Muscle of arm (tissue), 12 donors: ENCODE data around the gene GPR176. TPM values are rescaled to one million over a fixed set of nuclear protein-coding genes. Genes with fewer than 3 reads are reported as not detected.

Experiments
- DNase-seq: peaks from one replicate; pipeline ENCODE4 v3.0.0-alpha.2; 2013
- polyA plus RNA-seq, 12 donors: library from polyadenylated mRNA; unstranded; fragments of 120-200 nt; gene quantifications; one replicate each; pipeline ENCODE4 v1.2.1, GENCODE V29; 2013; ENCODE audit not compliant: insufficient read length in 12 of 12

Gene GPR176
- polyA plus RNA-seq, 12 donors = 4.0 to 18.5 (median 5.4) TPM; not detected in 1

DNA sequence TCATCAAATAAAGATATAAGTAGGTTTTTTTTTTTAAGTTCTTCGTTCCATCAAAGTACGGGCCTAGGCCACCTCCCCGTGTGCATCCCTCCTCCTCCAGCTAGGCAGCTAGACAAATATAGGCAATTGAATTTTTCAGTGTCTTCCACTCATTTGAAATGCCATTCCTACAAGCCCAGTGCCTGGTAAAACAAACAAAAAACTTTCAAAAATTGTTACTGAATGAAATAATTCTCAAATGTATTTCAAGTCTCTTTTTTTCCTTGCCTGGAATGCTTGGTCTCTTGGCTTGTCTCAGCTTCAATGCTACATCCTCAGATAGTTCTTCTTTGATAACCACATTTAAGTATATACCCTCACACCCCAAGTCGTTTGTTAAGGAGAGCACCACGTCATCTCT, 17.6 kb upstream of the GPR176 start:
- DNase-seq = no peak

DNA sequence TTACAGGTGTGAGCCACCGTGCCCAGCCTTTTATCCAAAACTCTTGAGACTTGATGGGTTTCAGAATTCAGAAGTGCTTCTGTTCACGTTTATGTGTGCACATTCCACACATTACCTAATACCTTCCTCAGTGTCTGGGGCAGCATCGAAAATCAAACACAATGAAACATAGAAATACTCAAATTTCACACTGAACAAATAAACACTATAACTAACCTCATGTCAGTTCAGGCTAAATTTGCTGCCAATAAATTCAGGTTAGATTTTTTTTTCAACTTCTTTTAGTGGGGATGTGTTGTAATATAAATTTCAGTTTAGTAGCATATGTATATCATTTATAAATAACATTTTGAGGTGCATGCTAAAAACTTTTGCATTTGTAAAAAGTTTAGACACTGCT, 16.6 kb upstream of the GPR176 start:
- no peak for DNase-seq

DNA sequence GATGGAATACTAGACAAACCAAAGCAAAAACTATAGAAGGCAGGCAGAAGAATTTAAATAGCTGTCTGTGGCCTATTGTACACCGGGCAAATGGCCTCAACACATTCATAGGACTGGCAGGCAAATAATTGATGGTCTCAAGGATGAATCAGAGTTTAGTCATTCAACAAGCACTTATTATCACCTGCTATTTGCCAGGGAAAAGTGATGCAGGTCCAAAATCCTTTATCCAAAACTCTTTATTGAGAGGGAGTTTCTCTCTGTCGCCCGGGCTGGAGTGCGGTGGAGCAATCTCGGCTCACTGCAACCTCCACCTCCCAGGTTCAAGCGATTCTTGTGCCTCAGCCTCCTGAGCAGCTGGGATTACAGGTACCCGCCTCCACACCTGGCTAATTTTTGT, 16.1 kb upstream of the GPR176 start:
- no peak for DNase-seq

DNA sequence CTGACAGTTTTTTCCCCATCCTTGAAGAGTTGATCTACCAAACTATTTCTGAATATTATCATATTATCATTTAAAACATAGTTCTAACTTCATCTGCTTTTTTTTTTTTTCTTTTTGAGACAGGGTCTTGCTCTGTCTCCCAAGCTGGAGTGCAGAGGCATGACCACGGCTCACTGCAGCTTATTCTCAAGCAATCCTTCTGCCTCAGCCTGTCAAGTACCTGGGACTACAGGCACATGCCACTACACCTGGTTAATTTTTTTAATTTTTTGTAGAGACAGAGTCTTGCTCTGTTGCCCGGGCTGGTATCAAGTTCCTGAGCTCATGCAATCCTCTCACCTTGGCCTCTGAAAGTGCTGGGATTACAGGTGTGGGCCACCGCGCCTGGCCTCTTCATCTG, 15.2 kb upstream of the GPR176 start:
- DNase-seq = no peak

DNA sequence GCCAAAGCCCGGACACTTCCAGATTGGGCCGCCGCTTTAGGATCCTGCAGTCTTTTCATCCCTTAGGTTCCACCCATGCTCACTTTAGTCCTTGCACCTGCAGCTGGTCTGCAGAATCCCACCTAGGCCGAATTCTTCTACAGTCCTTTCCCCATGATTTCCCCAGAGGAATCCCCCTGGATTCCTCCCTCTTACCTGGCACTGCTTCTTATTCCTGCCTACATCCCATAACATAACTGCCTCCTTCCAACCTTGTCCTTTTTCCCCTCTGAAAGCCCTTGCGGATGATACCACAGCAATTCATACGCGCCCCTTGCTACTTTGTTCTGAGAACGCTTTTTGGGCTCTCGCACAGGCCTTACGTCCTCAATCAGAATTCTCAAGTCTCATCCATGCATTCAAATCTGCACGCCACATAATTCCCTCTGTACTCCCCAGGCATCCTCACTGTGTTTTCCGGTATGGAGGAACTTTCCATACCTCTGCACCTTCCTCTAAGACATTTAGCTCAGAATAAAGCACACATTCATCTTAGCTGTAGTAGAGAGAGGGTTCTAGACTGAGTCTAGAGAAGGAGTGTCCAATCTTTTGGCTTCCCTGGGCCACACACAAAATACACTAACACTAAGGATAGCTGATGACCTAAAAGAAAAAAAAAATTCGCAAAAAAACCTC, 14.5 kb upstream of the GPR176 start:
- peak; percentile 54 for DNase-seq

DNA sequence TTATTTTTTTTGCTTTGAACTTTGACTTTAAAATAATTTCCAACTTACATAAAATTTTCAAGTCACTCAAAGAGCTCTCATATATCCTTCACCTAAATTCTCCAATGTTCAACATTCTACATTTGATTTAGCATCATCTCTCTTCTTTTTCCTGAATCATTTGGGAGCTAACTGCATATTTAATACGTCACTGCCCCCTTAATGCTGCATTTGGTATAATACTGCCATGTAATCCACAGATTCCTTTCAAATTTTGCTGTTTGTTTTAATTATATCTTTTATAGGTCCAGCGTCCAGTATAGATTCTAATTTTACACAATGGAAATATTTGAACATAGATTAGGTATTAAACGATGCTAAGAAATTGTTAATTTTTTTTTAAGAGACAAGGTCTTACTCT, 11.5 kb upstream of the GPR176 start:
- no peak for DNase-seq

DNA sequence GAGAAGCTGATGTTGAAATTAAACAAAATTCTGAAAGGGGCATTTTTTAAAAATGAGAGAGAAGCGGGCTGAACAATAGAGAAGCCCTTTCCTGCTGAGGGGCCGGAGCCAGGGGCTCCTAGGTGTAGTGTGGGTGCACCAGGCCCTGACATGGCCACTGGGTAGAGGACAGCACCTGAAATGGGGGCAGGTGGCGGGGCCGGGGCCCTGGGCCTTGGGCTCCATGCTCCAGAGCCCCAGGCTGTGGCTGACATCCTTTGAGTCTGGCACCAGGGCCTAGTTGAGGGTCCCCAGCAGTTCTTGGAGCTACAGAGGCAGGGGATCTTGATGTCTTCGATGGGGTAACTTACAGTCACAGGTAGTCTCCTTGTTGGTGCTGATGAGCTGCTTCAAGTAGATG, 6.5 kb upstream of the GPR176 start:
- DNase-seq = no peak

DNA sequence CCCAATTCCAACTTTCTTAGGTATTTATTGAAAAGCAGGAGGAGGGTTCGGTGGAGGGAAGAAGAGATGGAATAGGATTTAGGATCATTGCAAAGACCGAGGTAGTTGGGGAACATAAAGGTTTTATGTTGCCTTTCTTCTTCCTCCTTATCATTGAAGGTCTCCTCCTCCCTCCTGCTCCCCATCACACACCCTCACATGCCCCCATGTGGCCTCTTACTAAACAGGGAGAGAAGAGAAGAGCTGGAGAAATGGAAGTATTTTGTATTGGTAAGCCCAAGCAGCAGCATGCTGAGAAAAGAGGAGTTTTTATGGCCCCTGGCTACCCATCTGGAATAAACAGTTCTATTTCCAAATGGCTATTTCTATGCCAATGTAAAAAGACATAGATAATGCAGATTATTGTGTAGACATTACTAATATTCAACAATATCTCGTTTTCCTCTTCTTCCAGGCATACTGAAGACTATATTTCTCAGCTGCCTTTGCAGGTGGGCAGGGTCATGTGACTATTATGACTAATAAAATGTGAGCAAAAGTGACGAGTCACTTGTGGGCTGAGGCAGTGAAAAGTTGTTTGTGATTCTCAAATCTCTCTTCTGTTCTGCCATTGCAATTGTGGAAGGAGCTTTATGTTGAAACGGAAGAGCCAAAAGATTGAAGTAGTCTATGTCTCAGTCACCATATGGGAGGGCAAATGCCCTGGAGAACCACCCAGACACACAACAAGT, 5.2 kb upstream of the GPR176 start:
- no peak for DNase-seq

DNA sequence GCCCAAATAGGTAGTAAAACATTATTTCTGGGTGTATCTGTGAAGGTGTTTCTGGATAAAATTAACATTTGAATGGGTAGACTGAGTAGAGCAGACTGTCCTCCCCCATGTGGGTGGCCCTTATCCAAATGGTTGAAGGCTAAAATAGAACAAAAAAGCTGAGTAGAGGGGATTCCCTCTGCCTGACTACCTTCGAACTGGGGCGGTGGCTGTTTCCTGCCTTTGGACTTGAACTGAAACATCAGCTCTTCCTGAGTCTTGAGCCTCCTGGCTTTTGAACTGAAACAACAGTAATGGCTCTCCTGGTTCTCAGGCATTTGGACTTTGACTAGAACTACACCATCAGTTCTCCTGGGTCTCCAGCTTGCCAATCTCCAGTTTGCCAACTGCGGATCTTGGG, 4.4 kb upstream of the GPR176 start:
- no peak for DNase-seq

DNA sequence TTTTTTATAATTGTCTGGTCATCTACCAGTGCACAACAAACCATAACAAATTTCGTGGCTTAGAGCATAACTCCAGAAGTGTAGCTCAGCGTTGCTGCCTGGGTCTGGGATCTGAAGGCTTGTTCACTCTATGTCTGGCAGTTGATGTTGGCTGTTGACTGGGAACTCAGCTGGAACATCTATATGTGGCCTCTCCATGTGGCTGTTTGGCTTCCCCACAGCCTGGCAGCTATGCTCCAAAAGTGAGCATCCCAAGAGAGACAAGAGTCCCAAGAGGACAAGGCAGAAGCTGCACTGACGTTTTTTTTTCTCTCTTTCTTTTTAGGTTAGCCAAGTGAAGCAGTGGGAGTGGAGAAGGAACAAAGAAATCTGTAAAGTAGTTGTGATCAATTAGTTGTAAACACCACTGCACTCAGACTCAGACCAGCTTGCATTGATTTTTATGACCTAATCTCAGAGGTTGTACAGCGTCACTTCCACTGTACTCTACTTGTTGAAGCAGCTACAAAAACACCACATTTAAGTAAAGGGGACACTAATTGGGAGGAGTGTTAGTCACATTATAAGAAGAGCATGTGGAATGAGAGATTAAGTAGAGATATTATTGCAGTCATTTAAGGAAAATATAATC, 2.5 kb upstream of the GPR176 start:
- DNase-seq = no peak

DNA sequence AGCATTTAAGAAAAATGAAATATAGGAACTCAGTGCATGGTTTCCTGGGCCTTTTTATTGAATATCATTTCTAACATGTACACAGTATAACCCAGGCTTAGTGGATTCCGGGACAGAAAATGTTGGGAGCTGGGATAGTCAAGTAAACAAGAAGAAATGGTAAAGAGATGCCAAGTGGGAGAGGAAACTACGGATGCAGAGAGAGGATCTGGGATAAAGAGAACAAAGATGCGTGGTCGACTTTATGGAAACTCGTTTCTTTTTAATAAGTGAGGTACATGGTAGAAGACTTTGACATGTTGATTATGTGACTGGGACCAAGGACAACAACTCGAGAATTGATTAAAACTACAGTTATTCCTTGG, 1.2 kb upstream of the GPR176 start:
- no peak for DNase-seq

DNA sequence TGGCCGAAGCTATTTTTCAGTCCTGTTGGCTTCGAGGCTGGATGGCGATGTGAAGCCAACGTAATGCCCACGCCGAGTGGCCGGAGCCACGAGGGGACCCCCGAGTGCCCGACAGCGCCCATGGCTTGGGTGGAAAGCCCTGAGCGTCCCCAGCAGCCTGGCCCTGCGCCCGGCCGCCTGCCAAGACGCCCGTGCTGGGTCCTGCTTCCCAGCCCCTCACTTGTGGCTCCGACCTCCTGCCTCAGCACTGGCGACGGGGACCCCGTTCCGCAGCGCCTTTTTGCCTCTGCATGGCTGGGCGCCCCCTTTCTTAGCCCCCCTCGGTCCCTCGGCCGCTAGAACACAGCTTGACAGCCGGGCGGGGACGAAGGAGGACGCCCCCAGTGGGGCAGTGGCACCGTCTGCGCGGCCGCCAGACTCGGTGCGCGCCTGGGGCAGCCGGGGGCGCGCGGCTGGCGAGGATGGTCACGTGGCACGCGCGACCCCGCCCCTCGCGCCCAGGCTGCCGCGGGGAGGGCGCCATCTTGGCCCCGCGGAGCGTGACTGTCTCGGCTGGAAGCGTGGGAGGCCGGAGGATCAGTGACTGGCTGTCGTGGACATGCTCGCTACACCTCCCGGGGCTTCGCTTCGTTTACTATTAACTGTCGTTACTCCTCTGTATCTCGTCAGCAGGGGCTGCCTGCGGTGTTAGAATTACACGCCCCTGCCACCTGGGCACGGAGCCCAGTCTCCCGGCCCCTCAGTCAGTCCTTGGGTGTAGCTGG, 626 bp upstream of the GPR176 start:
- peak; percentile 73 for DNase-seq

DNA sequence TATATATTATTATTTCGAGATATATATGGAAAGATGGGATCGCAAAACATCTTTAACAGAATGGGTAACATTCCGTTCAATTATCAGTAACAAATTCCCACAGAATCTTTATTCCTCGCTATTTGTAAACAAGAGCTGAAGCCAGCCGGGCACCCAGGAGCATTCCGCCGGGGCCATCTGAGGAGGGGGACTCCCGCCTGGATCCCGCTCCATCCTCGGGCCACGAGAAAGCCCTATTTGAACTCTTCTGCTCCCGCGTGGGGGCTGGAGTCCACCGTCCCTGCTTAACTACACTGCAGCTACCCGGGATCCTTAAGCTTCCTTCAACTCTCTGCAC, 687 bp downstream of the GPR176 start:
- DNase-seq = no peak

DNA sequence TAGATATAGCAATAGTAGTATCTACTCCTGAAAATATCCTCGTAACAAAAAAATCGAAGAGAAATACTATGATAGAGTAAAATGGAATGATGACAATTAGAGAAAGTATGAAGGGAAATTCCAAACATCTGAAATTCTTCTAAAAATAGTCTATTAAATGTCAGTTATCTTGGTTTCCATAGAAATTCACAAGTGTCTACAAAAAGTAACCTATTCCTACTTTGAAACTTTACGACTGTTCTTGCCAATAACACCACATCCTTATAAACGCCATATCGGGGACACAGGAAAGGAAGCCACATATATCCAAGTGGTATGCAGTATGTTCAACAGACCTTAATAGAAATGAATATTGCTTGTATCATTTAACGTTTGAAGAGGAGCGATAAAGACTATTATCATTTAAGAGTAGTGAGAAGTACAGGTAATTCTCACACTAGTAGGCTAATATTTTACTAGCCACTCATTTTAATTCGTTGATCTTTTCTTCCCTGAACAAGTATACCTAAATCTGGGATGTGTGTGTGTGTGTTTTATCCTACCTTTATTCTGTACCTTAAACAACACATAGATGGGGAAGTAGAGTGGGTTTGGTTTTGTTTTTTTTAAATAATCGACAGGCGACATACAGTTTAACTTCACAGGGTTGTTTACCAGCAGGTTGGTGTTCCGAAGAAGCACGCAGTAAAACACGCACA, 1.2 kb downstream of the GPR176 start:
- no peak for DNase-seq

DNA sequence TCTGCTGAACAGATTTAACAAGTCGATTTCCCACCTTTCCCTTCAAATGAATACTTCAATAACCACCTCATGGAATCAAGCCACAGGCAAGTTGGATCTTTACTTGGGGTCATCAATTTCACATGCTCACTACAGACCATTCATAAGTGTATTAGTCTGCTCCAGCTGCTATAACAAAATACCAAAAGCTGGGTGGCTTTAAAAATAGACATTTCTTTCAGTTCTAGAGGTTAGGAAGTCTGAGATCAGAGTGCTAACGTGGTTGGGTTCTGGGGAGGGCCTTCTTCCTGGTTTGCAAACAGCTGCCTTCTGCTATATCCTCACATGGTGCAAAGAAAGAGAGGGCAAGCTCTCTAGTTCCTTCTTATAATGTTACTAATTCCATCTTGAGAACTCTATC, 5.1 kb downstream of the GPR176 start:
- DNase-seq = no peak

DNA sequence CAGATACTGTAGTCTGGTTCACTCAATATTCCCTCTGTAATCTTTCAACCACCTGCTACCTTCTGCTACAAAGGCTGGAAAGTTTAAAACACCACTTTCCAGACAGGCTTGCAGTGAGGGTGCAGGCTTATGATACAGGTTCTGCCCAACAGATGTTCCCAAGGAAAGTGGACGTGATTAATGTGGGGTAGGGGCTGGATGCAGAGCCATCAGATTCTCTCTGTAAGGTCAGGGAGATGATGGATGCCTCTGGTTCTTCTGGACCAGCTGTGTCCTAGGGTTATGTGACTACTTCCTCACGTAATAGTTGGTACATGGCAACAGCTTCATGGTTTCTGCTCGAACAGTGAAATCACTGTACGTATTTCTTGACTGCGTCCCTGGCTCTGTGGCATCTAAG, 11.1 kb downstream of the GPR176 start:
- no peak for DNase-seq

DNA sequence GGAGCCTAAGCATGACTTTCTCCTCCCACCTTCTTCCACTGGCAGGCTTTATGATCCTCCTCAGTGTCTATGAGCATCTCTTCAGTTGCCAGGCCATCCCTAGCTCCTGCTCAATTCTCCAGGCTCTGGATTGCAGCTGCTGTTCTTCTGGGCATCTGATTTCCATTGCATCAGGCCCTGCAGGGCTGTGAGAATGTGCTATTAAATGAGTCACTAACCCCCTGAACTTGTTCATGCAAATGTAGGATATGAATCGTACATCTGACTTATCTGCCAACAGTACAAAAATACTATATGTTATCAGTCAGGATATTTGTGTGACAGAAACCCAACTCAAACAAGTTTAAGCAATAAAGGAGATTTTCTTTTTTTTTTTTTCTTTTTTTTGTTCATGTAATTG, 11.9 kb downstream of the GPR176 start:
- DNase-seq = no peak

DNA sequence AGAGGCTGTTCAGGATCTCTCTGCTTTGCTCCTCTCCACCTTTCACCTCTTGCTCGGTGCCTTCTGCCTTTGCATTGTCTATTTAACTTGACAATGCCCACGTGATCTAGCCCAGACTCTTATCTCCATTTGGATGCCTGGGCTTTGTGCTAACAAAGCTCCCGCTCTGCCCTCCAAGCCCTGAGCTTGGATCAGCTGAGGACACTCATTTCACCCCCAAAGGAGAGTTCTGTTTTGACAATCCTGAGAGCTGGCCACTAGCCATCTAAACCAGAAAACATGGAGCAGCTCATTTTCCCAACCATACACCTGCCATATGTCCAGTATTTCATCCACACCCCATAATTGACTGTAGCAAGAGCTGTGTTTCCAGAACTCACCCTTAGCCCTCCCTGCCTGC, 12.8 kb downstream of the GPR176 start:
- DNase-seq = no peak

DNA sequence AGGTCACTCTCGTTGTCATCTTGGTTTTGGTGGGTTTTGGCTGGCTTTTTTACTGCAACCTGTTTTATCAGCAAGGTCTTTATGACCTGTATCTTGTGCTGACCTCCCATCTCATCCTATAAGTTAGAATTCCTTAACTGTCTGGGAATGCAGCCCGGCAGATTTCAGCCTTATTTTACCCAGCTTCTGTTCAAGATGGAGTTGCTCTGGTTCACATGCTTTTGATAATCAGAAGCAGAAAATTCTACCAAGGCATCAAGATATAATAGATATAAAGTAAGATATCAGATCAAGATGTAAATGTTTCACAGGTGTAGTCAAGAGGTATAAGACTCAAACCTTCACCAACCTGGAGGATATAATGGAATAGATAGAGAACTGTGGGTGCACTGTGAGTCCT, 16.0 kb downstream of the GPR176 start:
- DNase-seq = no peak

DNA sequence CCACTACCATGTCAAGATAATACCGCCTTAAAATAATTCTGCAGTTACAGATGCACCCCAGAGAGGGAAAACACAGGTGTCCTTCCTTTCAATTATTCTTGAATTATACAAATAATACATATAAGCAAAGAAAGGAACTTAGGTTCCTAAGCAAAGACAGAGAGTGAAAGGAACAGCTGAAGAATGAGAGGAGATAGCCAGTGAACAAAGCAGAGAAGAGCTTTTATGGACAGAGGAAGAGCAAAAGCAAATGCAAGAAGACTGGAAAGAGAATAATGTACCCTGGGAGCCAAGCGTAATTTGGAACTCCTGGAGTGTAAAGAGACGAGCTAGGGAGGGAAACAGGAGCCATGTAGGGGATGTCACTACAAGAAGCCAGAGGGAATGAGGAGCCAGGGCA, 21.7 kb downstream of the GPR176 start:
- no peak for DNase-seq

DNA sequence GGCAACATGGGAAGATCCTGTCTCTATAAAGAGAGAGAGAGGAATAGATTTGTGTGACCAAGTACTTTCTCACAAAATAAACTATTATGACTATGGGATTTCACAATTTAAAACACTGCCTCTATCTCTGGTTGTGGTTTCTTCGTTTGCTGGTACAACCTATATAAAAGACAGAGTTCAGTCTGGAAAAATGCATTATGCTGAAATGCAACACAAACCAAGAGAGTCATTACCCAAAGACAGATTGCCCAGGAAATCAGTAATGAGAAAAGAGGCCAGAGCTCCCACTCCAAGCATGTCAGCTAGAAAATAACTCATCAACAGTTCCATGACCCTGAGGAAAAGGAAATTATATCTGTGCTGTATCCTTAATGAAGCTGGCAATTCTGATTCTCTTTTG, 23.2 kb downstream of the GPR176 start:
- no peak for DNase-seq

DNA sequence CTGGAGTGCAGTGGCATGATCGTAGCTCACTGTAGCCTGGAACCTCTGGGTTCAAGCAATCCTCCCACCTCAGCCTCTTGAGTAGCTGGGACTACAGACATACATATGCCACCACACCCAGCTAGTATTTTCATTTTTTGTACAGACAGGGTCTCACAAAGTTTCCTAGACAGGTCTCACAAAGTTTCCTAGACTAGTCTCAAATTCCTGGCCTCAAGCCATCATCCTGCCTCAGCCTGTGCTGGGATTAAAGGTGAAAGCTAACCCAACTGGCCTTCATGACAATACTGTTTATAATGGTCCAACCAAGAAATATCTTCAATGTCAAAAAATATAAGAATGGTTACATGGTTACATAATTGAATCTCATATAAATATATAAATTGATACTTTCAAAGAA, 24.0 kb downstream of the GPR176 start:
- DNase-seq = no peak
